HCT116 (cell line): Measurements from ENCODE around the gene ZFYVE1. TPM values are rescaled to one million over a fixed set of nuclear protein-coding genes. Genes with fewer than 3 reads are reported as not detected.
A peak's percentile ranks its signal among the peaks of the same experiment; 100 is the strongest.

Source experiments
- ATAC-seq: fragments of 200-7000 bp; cut with Tn5 transposase; 2 replicates; pipeline ENCODE4 v1.9.1; 2020; ENCODE audit warnings: mild to moderate bottlenecking, moderate library complexity
- BruUV-seq: library from RNA; stranded (reverse); fragments of 400-500 nt; replicated peaks from 2 replicates; lab custom pipeline; 2021; lab: Mats Ljungman, UMichigan
- CTCF ChIA-PET: fragments of 300-600 bp; sonication (Branson Sonifier 250); formaldehyde crosslinking; loops from one replicate; lab custom pipeline; 2021; ENCODE audit warnings: antibody characterized with exemption; lab: Charles Lee
- POLR2A ChIA-PET: fragments of 300-600, 350-600 bp; sonication (Branson Sonifier 250); formaldehyde crosslinking; loops from one replicate; lab custom pipeline; 2021; ENCODE audit warnings: antibody characterized with exemption; lab: Charles Lee
- RAD21 ChIA-PET, 2 experiments: fragments of 300-600 bp; sonication (Branson Sonifier 250); formaldehyde crosslinking; loops; one replicate each; lab custom pipeline; 2023; ENCODE audit warnings: low total read pairs in 2 of 2; ENCODE audit not compliant: uncharacterized antibody in 2 of 2, unreplicated experiment in 2 of 2, low non-redundant PET in 1 of 2; lab: Charles Lee
- DNase-seq: peaks from one replicate; pipeline ENCODE4 v3.0.0-alpha.2; 2010; ENCODE audit warnings: low read depth, low spot score
- H2AFZ ChIP-seq: fragments of 200-600 bp; shearing (Covaris generic), sonication (generic); 2 replicates; pipeline ENCODE4 v1.6.1; 2017; ENCODE audit warnings: low read depth, mixed run types, mixed read lengths, antibody characterized with exemption, low read length; ENCODE audit not compliant: poor library complexity, severe bottlenecking
- H3K27ac ChIP-seq: 2 replicates; pipeline ENCODE4 v1.5.1; 2012; ENCODE audit warnings: low read depth, low read length
- H3K27me3 ChIP-seq: fragments of 200-600 bp; sonication (generic); 2 replicates; pipeline ENCODE4 v1.6.1; 2016; ENCODE audit warnings: mixed run types, low read length, mixed read lengths; ENCODE audit not compliant: insufficient read depth
- H3K36me3 ChIP-seq, 2 experiments: fragments of 200-500 bp in 1 of 2; fragments of 200-600 bp in 1 of 2; sonication (Bioruptor generic) in 1 of 2; sonication (generic) in 1 of 2; 2 replicates each; pipeline versions ENCODE4 v1.5.1 to v1.6.1; 2014 to 2016; ENCODE audit warnings: low read length in 2 of 2, inconsistent platforms in 1 of 2, mixed read lengths in 1 of 2, mixed run types in 1 of 2; ENCODE audit not compliant: insufficient read depth in 2 of 2, control insufficient read depth in 1 of 2
- H3K4me1 ChIP-seq, 2 experiments: fragments of 200-600 bp in 1 of 2; sonication (generic) in 1 of 2; 2 replicates each; pipeline versions ENCODE4 v1.5.1 to v1.6.1; 2012 to 2017; ENCODE audit warnings: low read length in 2 of 2, inconsistent platforms in 1 of 2, mild to moderate bottlenecking in 1 of 2, mixed read lengths in 1 of 2, mixed run types in 1 of 2, moderate library complexity in 1 of 2; ENCODE audit not compliant: insufficient read depth in 2 of 2, control insufficient read depth in 1 of 2
- H3K4me2 ChIP-seq: fragments of 200-600 bp; sonication (generic); 2 replicates; pipeline ENCODE4 v1.6.1; 2017; ENCODE audit warnings: mixed run types, low read length, mixed read lengths
- H3K4me3 ChIP-seq, 2 experiments: fragments of 200-600 bp in 1 of 2; sonication (generic) in 1 of 2; replicated peaks in 1 of 2; 2 replicates each; pipeline ENCODE4 v1.5.1; 2011 to 2016; ENCODE audit warnings: low read length in 2 of 2, control low read depth in 1 of 2, low read depth in 1 of 2, mild to moderate bottlenecking in 1 of 2, mixed read lengths in 1 of 2, mixed run types in 1 of 2
- H3K79me2 ChIP-seq: fragments of 200-600 bp; sonication (generic); 2 replicates; pipeline ENCODE4 v1.6.1; 2017; ENCODE audit warnings: mild to moderate bottlenecking, mixed run types, low read length, moderate library complexity, mixed read lengths; ENCODE audit not compliant: insufficient read depth
- H3K9ac ChIP-seq: fragments of 200-600 bp; sonication (generic); 2 replicates; pipeline ENCODE4 v1.6.1; 2016; ENCODE audit warnings: low read length, mixed read lengths
- H3K9me2 ChIP-seq: fragments of 200-600 bp; sonication (generic), shearing (Covaris generic); 2 replicates; pipeline ENCODE4 v1.6.1; 2017; ENCODE audit warnings: mixed run types, mild to moderate bottlenecking, moderate library complexity; ENCODE audit not compliant: insufficient read depth
- H3K9me3 ChIP-seq, 2 experiments: fragments of 200-500 bp in 1 of 2; fragments of 200-600 bp in 1 of 2; sonication (Bioruptor generic) in 1 of 2; sonication (generic) in 1 of 2; 2 replicates each; pipeline ENCODE4 v1.6.1; 2014 to 2017; ENCODE audit warnings: low read length in 2 of 2, mixed read lengths in 2 of 2, inconsistent platforms in 1 of 2, low read depth in 1 of 2, mild to moderate bottlenecking in 1 of 2, mixed run types in 1 of 2, moderate library complexity in 1 of 2; ENCODE audit not compliant: control insufficient read depth in 1 of 2, insufficient read depth in 1 of 2
- H4K20me1 ChIP-seq: fragments of 200-600 bp; sonication (generic), shearing (Covaris generic); 2 replicates; pipeline ENCODE4 v1.6.1; 2017; ENCODE audit warnings: mixed run types, mild to moderate bottlenecking, moderate library complexity; ENCODE audit not compliant: insufficient read depth
- CEBPB ChIP-seq: IDR thresholded peaks from 2 replicates; pipeline ENCODE4 v1.6.1; 2012; ENCODE audit warnings: low read depth
- ELF1 ChIP-seq: IDR thresholded peaks from 2 replicates; pipeline ENCODE4 v1.6.1; 2012; ENCODE audit warnings: low read depth, borderline replicate concordance
- EZH2 ChIP-seq: fragments of 200-600 bp; sonication (generic); IDR thresholded peaks from 2 replicates; pipeline ENCODE4 v1.6.1; 2017; ENCODE audit warnings: antibody characterized with exemption, mixed run types
- EZH2phosphoT487 ChIP-seq: fragments of 200-600 bp; IDR thresholded peaks from 2 replicates; pipeline ENCODE4 v1.6.1; 2018; ENCODE audit warnings: antibody characterized with exemption, borderline replicate concordance
- FOSL1 ChIP-seq: IDR thresholded peaks from 2 replicates; pipeline ENCODE4 v1.6.1; 2012; ENCODE audit warnings: low read depth
- JUND ChIP-seq: IDR thresholded peaks from 2 replicates; pipeline ENCODE4 v1.6.1; 2012
- POLR2A ChIP-seq: IDR thresholded peaks from 2 replicates; pipeline ENCODE4 v1.7.0; 2011; ENCODE audit warnings: borderline replicate concordance; ENCODE audit not compliant: insufficient read depth, insufficient read length; ENCODE audit errors: extremely low read depth
- POLR2AphosphoS5 ChIP-seq: IDR thresholded peaks from 2 replicates; pipeline ENCODE4 v1.6.1; 2011; ENCODE audit warnings: mild to moderate bottlenecking, low read depth, low read length, moderate library complexity
- RAD21 ChIP-seq: IDR thresholded peaks from 2 replicates; pipeline ENCODE4 v1.6.1; 2012; ENCODE audit warnings: low read depth, mild to moderate bottlenecking
- SRF ChIP-seq: IDR thresholded peaks from 2 replicates; pipeline ENCODE4 v1.6.1; 2012; ENCODE audit warnings: low read depth
- TCF7L2 ChIP-seq: IDR thresholded peaks from 2 replicates; pipeline ENCODE4 v1.7.0; 2011; ENCODE audit warnings: borderline replicate concordance, inconsistent platforms; ENCODE audit not compliant: insufficient read depth, insufficient read length; ENCODE audit errors: extremely low read depth
- YY1 ChIP-seq: IDR thresholded peaks from 2 replicates; pipeline ENCODE4 v1.6.1; 2011; ENCODE audit warnings: low read length, low read depth, moderate library complexity, mild to moderate bottlenecking; ENCODE audit not compliant: insufficient replicate concordance; ENCODE audit errors: extremely low read depth
- ZNF274 ChIP-seq: fragments of 200-500 bp; sonication (Bioruptor generic); IDR thresholded peaks from 2 replicates; pipeline ENCODE4 v1.6.1; 2014; ENCODE audit warnings: mild to moderate bottlenecking, low read depth, low read length, inconsistent platforms
- intact Hi-C: fragments of 100-400 bp; cut with micrococcal nuclease; formaldehyde crosslinking; loops from 2 replicates; pipeline ENCODE4 v1.10.0; 2022
- total RNA-seq: library from RNA; stranded (reverse); gene quantifications from one replicate; pipeline ENCODE4 v1.2.1, GENCODE V29; 2021; ENCODE audit not compliant: unreplicated experiment
- TF ChIP-seq, protein P1 (sequence below): IDR thresholded peaks from 2 replicates; pipeline ENCODE4 v1.6.1; 2012
- TF ChIP-seq, protein P2 (sequence below): IDR thresholded peaks from 2 replicates; pipeline ENCODE4 v1.6.1; 2012

Gene ZFYVE1
- total RNA-seq, 1 experiment from 2014 or later = 7.7 TPM

DNA sequence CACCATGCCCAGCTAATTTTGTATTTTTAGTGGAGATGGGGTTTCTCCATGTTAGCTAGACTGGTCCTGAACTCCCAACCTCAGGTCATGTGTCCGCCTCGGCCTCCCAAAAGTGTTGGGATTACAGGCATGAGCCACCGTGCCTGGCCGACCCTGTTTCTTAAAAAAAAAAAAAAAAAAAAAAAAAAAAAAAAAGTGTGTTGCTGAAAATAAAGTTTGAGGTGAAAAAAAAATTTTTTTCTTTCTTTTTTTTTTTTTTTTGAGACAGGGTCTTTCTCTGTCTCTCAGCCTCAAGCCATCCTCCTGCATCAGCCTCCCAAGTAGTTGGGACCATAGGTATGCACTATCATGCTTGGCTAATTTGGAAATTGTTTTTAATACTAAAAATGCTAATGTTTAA lies 42.7 kb upstream of the ZFYVE1 start:
- peaks cover 21 to 35% of the 10 kb centered on the region in 2 experiments; a peak in 3 of 4 replicates for H3K36me3 ChIP-seq
- peaks cover 34% of the 10 kb centered on the region; the same call in 1 of the 2 replicates for H4K20me1 ChIP-seq
- ATAC-seq = no peak
- H3K9me2 ChIP-seq = no peaks in the 10 kb centered on the region
- ChIA-PET CTCF (no interaction called here), RAD21 (no interaction called here), POLR2A (interaction anchor here (3.2 kb wide), 1 partner anchor 11 kb away, joined by 11 read pairs; the partner anchor contains the start of gene RBM25)
- no peaks in the 10 kb centered on the region for H3K9me3 ChIP-seq
- H3K79me2 ChIP-seq = peaks cover 100% of the 10 kb centered on the region
- no peak for DNase-seq
- BruUV-seq = no TSS peak
- intact Hi-C loops = no loop called here
- no peak overlapping the region for H3K4me3 ChIP-seq
- no peak overlapping the region for H3K4me2 ChIP-seq
- no peak overlapping the region for H3K27ac ChIP-seq
- no peak overlapping the region for H3K9ac ChIP-seq
- TF ChIP-seq, protein P1, sequence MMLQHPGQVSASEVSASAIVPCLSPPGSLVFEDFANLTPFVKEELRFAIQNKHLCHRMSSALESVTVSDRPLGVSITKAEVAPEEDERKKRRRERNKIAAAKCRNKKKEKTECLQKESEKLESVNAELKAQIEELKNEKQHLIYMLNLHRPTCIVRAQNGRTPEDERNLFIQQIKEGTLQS = no peak
- TF ChIP-seq SRF (no peak), ZNF274 (no peak), FOSL1 (no peak), YY1 (no peak), ELF1 (no peak), POLR2AphosphoS5 (no peak)
- no peak overlapping the region for H2AFZ ChIP-seq
- H3K27me3 ChIP-seq = no peaks in the 10 kb centered on the region
- no peaks in the 10 kb centered on the region for H3K4me1 ChIP-seq

DNA sequence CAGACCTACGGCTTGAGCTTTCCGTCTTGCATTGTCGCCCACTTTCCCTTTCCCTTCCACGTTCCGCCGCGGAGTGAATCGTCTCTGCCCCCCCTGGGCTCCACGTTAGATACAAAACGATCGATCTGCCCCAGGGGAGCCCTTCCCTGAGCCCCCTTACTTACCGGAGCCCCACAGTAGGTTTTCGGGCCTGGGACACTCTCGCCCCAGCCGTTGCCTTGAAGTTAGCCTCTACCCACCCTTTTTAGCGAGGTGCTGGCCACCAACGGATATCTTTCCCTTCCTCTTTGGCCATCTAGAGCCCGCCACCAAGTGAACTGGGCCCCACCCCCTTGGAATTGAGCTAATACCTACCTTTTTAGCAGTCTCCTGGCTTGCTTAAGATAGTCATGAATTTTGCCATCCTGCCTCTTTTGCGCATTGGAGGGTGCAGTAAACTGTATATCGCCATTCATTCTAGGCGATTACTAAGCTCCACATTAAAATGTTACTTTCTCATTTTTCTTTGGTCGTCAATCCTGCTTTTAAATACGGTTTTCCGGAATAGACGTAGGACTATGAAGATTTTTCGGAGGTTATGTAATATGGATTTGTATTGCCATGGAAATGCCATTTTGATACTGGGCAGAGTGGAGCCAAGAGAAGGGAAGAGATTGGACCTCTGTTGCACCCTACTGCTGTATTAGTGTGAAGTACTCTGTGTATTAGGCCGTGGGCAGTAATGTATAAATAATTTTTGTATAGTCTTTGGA lies 32.2 kb upstream of the ZFYVE1 start:
- Histone ChIP-seq H3K79me2 (peaks cover 67% of the 10 kb centered on the region), H2AFZ (no peak overlapping the region), H3K9me3 (no peaks in the 10 kb centered on the region), H3K9ac (peak overlapping the region; percentile 90), H3K27me3 (no peaks in the 10 kb centered on the region), H3K9me2 (no peaks in the 10 kb centered on the region), H3K4me2 (peak overlapping the region; percentile 73), H3K4me1 (peaks cover 7 to 17% of the 10 kb centered on the region in 2 experiments), H3K27ac (peak overlapping the region; percentile 84), H3K4me3 (peak overlapping the region; percentile 80 to 98), H3K36me3 (peaks cover 0 to 3% of the 10 kb centered on the region in 2 experiments; a peak in 1 of 4 replicates), H4K20me1 (peaks cover 26% of the 10 kb centered on the region; the same call in 1 of the 2 replicates)
- CTCF ChIA-PET = no interaction called here
- TF ChIP-seq POLR2A (no peak), JUND (no peak), TCF7L2 (no peak), CEBPB (no peak), RAD21 (no peak), EZH2phosphoT487 (no peak), ZNF274 (no peak), EZH2 (no peak)
- TF ChIP-seq, protein P2, sequence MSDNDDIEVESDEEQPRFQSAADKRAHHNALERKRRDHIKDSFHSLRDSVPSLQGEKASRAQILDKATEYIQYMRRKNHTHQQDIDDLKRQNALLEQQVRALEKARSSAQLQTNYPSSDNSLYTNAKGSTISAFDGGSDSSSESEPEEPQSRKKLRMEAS = no peak
- RAD21 ChIA-PET = no interaction called here
- BruUV-seq = TSS peak; percentile 51
- peak; percentile 24 for ATAC-seq
- DNase-seq = no peak
- intact Hi-C loops = no loop called here
- POLR2A ChIA-PET = interaction anchor here (1.1 to 2.2 kb wide), 9 partner anchors 9 to 97 kb away, joined by 3 to 11 read pairs (median 6); partner anchors contain the start of gene ZFYVE1
